CD14-positive monocyte (primary cell): ENCODE results near the gene TMEM91. TPM values are rescaled to one million over a fixed set of nuclear protein-coding genes. Genes with fewer than 3 reads are reported as not detected.
A peak's percentile ranks its signal among the peaks of the same experiment; 100 is the strongest.

Source experiments
- DNase-seq, 3 donors: peaks; one replicate each; pipeline ENCODE4 v3.0.0-alpha.2; 2011 to 2022
- H2AFZ ChIP-seq: 2 replicates; pipeline ENCODE4 v1.6.0; 2012; ENCODE audit warnings: mild to moderate bottlenecking, low read depth, low read length, inconsistent platforms; ENCODE audit not compliant: insufficient read depth, poor library complexity, severe bottlenecking
- H3K27ac ChIP-seq, 2 donors: 1 replicate in 1 of 2; 2 replicates in 1 of 2; pipeline ENCODE4 v1.5.1; 2012 to 2013; ENCODE audit warnings: low read length in 2 of 2, control low read depth in 1 of 2, inconsistent platforms in 1 of 2, low read depth in 1 of 2, mild to moderate bottlenecking in 1 of 2
- H3K27me3 ChIP-seq, 2 donors: one replicate each; pipeline versions ENCODE4 v1.6.0 to v1.6.1; 2011 to 2013; ENCODE audit warnings: low read length in 2 of 2; ENCODE audit not compliant: control insufficient read depth in 2 of 2, insufficient read depth in 2 of 2
- H3K36me3 ChIP-seq, 2 donors: replicated peaks in 1 of 2; 1 replicate in 1 of 2; 2 replicates in 1 of 2; pipeline versions ENCODE4 v1.5.1 to v1.6.1; 2012 to 2013; ENCODE audit warnings: low read length in 2 of 2, control low read depth in 1 of 2, inconsistent platforms in 1 of 2, mild to moderate bottlenecking in 1 of 2; ENCODE audit not compliant: insufficient read depth in 2 of 2, control insufficient read depth in 1 of 2
- H3K4me1 ChIP-seq, 2 donors: 1 replicate in 1 of 2; 2 replicates in 1 of 2; pipeline versions ENCODE4 v1.5.1 to v1.6.1; 2012 to 2013; ENCODE audit warnings: low read length in 2 of 2, control low read depth in 1 of 2, inconsistent platforms in 1 of 2, mild to moderate bottlenecking in 1 of 2, moderate library complexity in 1 of 2; ENCODE audit not compliant: insufficient read depth in 2 of 2, control insufficient read depth in 1 of 2
- H3K4me2 ChIP-seq: replicated peaks from 2 replicates; pipeline ENCODE3; 2012; ENCODE audit warnings: low read length, moderate library complexity, mild to moderate bottlenecking; ENCODE audit not compliant: poor library complexity, severe bottlenecking; ENCODE audit errors: extremely low read depth
- H3K4me3 ChIP-seq, 3 experiments: fragments of 200-600 bp in 1 of 3; sonication (generic) in 1 of 3; replicated peaks in 1 of 3; 1 replicate in 2 of 3; 2 replicates in 1 of 3; pipeline ENCODE4 v1.5.1; 2011 to 2013; ENCODE audit warnings: low read length in 3 of 3, mild to moderate bottlenecking in 3 of 3, control low read depth in 2 of 3, low read depth in 2 of 3, inconsistent platforms in 1 of 3, moderate library complexity in 1 of 3
- H3K79me2 ChIP-seq: 2 replicates; pipeline ENCODE4 v1.6.0; 2012; ENCODE audit warnings: mild to moderate bottlenecking, control low read depth, inconsistent platforms, low read length, moderate library complexity; ENCODE audit not compliant: insufficient read depth
- H3K9ac ChIP-seq: 2 replicates; pipeline ENCODE4 v1.6.0; 2017; ENCODE audit warnings: low read length, mild to moderate bottlenecking; ENCODE audit not compliant: insufficient read depth, poor library complexity, severe bottlenecking
- H3K9me3 ChIP-seq, 2 donors: replicated peaks in 1 of 2; 1 replicate in 1 of 2; 2 replicates in 1 of 2; pipeline versions ENCODE4 v1.5.1 to v1.6.1; 2012 to 2013; ENCODE audit warnings: low read length in 2 of 2, control low read depth in 1 of 2; ENCODE audit not compliant: control insufficient read depth in 1 of 2, insufficient read depth in 1 of 2
- H4K20me1 ChIP-seq: 2 replicates; pipeline ENCODE4 v1.6.0; 2012; ENCODE audit warnings: mild to moderate bottlenecking, low read length, control low read depth, moderate library complexity; ENCODE audit not compliant: insufficient read depth
- H3K27ac Mint-ChIP-seq, 7 donors: one replicate each; pipeline ENCODE4 v1.8.0; 2020; ENCODE audit warnings: mild to moderate bottlenecking in 7 of 7, mixed read lengths in 7 of 7, moderate library complexity in 6 of 7, inconsistent platforms in 2 of 7
- H3K27me3 Mint-ChIP-seq, 3 donors: one replicate each; pipeline ENCODE4 v1.8.0; 2021 to 2022; ENCODE audit warnings: low read depth in 3 of 3, mild to moderate bottlenecking in 3 of 3, mixed read lengths in 3 of 3, moderate library complexity in 3 of 3, inconsistent platforms in 1 of 3
- H3K36me3 Mint-ChIP-seq, 2 donors: one replicate each; pipeline ENCODE4 v1.8.0; 2020; ENCODE audit warnings: mixed read lengths in 2 of 2, inconsistent platforms in 1 of 2, mild to moderate bottlenecking in 1 of 2
- H3K4me1 Mint-ChIP-seq: one replicate; pipeline ENCODE4 v1.8.0; 2020; ENCODE audit warnings: mild to moderate bottlenecking, mixed read lengths
- H3K4me3 Mint-ChIP-seq, 2 donors: one replicate each; pipeline ENCODE4 v1.8.0; 2020; ENCODE audit warnings: mild to moderate bottlenecking in 2 of 2, mixed read lengths in 2 of 2, moderate library complexity in 1 of 2
- H3K9me3 Mint-ChIP-seq, 7 donors: one replicate each; pipeline ENCODE4 v1.8.0; 2020 to 2022; ENCODE audit warnings: mixed read lengths in 7 of 7, mild to moderate bottlenecking in 6 of 7, moderate library complexity in 6 of 7, inconsistent platforms in 2 of 7
- WGBS: methylation state at CpG from one replicate; pipeline ENCODE4 v1.1.5; 2013; ENCODE audit warnings: missing lambda C conversion rate; ENCODE audit not compliant: insufficient coverage; 5-methylcytosine and 5-hydroxymethylcytosine counted together
- intact Hi-C, 2 donors: fragments of 100-400 bp; cut with micrococcal nuclease; formaldehyde crosslinking; loops; one replicate each; pipeline versions ENCODE4 v1.15.0 to v1.15.1; 2023
- polyA plus RNA-seq, 3 donors: library from polyadenylated mRNA; depleted of rRNA in 1 of 3; unstranded in 2 of 3; stranded (reverse) in 1 of 3; fragments of 300-500 nt in 2 of 3; fragments of >200 nt in 1 of 3; fragmentation: Illumina TruSeq in 2 of 3; gene quantifications; 1 replicate in 2 of 3; 2 replicates in 1 of 3; pipeline ENCODE4 v1.2.3, GENCODE V29; 2012 to 2021
- TF ChIP-seq, protein P1 (sequence below): fragments of 200-600 bp; IDR thresholded peaks from one replicate; pipeline ENCODE4 v1.8.0; 2022; ENCODE audit warnings: antibody characterized with exemption, mild to moderate bottlenecking

Gene TMEM91
- polyA plus RNA-seq, 3 donors, result 29.1 to 103 (median 34.9) TPM

DNA sequence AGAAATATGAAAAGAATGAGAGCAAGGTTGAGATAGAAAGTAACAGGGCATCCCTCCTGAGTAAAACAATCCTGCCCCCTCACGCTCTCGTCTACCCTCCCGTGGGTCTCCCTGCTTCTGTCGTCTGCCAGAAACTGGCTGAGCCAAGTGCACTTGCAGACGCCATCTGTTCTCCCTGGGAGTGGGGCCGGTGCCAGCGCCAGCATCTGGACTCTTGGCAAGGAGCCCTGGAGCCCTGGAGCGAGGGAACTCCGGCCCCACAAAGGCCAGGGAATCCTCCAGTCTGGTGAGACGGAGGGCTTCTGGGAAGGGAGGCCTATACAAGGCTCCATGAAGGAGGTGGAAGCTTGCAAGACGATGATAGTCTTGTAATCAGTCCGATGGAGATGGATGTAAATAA, 2.3 kb upstream of the TMEM91 start:
- Histone ChIP-seq H3K79me2 (peaks cover 43% of the 10 kb centered on the region), H2AFZ (no peak overlapping the region), H3K9ac (no peak overlapping the region), H3K27me3 (no peaks in the 10 kb centered on the region), H3K27ac (no peak overlapping the region), H3K9me3 (no peaks in the 10 kb centered on the region), H3K36me3 (no peaks in the 10 kb centered on the region), H4K20me1 (no peaks in the 10 kb centered on the region), H3K4me2 (no peak overlapping the region), H3K4me3 (no peak overlapping the region), H3K4me1 (peaks cover 37 to 41% of the 10 kb centered on the region in 2 donors)
- no peak for DNase-seq
- peaks cover 0 to 2% (median 0%) of the 10 kb centered on the region in 7 donors for H3K9me3 Mint-ChIP-seq
- peaks cover 0 to 2% (median 0%) of the 10 kb centered on the region in 3 donors for H3K27me3 Mint-ChIP-seq
- intact Hi-C loops, result loop anchor here in 1 of 2 donors (10.0 kb wide), 1 partner anchor 51 kb away; the partner anchor contains the start of gene B3GNT8
- TF ChIP-seq, protein P1, sequence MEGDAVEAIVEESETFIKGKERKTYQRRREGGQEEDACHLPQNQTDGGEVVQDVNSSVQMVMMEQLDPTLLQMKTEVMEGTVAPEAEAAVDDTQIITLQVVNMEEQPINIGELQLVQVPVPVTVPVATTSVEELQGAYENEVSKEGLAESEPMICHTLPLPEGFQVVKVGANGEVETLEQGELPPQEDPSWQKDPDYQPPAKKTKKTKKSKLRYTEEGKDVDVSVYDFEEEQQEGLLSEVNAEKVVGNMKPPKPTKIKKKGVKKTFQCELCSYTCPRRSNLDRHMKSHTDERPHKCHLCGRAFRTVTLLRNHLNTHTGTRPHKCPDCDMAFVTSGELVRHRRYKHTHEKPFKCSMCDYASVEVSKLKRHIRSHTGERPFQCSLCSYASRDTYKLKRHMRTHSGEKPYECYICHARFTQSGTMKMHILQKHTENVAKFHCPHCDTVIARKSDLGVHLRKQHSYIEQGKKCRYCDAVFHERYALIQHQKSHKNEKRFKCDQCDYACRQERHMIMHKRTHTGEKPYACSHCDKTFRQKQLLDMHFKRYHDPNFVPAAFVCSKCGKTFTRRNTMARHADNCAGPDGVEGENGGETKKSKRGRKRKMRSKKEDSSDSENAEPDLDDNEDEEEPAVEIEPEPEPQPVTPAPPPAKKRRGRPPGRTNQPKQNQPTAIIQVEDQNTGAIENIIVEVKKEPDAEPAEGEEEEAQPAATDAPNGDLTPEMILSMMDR, result no peak
- H3K27ac Mint-ChIP-seq, result peak overlapping the region in 1 of 7 donors; percentile 50
- 94% methylated on average over 9 of the region's 12 CpGs for WGBS
- H3K4me1 Mint-ChIP-seq, result peaks cover 37% of the 10 kb centered on the region
- no peak overlapping the region for H3K4me3 Mint-ChIP-seq
- H3K36me3 Mint-ChIP-seq, result peaks cover 2 to 13% of the 10 kb centered on the region in 2 donors

DNA sequence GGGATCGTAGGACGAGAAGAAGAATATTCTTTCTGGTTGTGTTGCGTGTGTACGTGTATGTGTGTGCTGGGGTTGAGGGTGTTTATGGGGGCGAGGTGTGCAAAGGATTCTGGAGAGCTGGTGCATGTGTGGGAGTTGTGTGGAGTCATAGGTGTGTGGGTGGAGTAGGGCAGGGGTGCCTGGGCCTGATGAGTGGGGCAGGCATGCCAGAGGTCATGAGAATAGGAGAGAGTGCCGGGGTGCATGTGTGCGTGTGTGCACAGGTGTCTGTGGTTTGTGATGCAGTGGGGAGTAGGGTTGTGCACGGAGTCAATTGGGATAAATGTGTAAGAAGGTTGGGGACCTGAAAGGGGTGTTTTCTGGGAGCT, 649 bp downstream of the TMEM91 start:
- peaks cover 5 to 21% of the 10 kb centered on the region in 2 donors for H3K36me3 Mint-ChIP-seq
- no peak for DNase-seq
- 78% methylated on average over 8 of the region's 8 CpGs for WGBS
- H3K4me1 ChIP-seq, result peaks cover 49 to 53% of the 10 kb centered on the region in 2 donors
- H3K27me3 Mint-ChIP-seq, result peaks cover 0 to 2% (median 0%) of the 10 kb centered on the region in 3 donors
- peak overlapping the region; percentile 92 to 94 for H3K4me3 Mint-ChIP-seq
- H3K27ac ChIP-seq, result peak overlapping the region in 1 of 2 donors; percentile 78
- peaks cover 0 to 2% (median 0%) of the 10 kb centered on the region in 7 donors for H3K9me3 Mint-ChIP-seq
- no peaks in the 10 kb centered on the region for H4K20me1 ChIP-seq
- peak overlapping the region; percentile 94 for H2AFZ ChIP-seq
- no peaks in the 10 kb centered on the region for H3K9me3 ChIP-seq
- H3K4me3 ChIP-seq, result peak overlapping the region; percentile 71 to 92 (median 83)
- peak overlapping the region; percentile 88 for H3K4me2 ChIP-seq
- peak overlapping the region in 6 of 7 donors; percentile 67 to 93 (median 80) for H3K27ac Mint-ChIP-seq
- peak overlapping the region; percentile 79 for H3K9ac ChIP-seq
- intact Hi-C loops, result loop anchor here in 1 of 2 donors (10.0 kb wide), 1 partner anchor 48 kb away; the partner anchor contains the start of gene B3GNT8
- H3K79me2 ChIP-seq, result peaks cover 28% of the 10 kb centered on the region
- no peaks in the 10 kb centered on the region for H3K27me3 ChIP-seq
- H3K4me1 Mint-ChIP-seq, result peaks cover 48% of the 10 kb centered on the region
- H3K36me3 ChIP-seq, result peaks cover 3 to 6% of the 10 kb centered on the region in 2 donors
- TF ChIP-seq, protein P1, result no peak
